ENCODE results near the gene ADAMTS3. TPM values are rescaled to one million over a fixed set of nuclear protein-coding genes. Genes with fewer than 3 reads are reported as not detected.

The ADAMTS3 gene
- total and polyA plus RNA-seq, 9 of the 15 experiments (the other 6 are each of a cell fraction or from before 2014, with no cell fraction given): 4.0 to 18.0 (median 12.1) TPM

- TF ChIP-seq NONO (IDR thresholded peaks at IDR 0.05; ENCODE audit: low read depth in 2 of 2, low read length in 1 of 2) (0 out of 4 replicates have a peak, but pooled peaks of 1 of the 2 experiments have one; percentile 16), ZNF592 (IDR thresholded peaks at IDR 0.05) (0 out of 2 replicates have a peak, but pooled peaks have one; percentile 28), HMBOX1 (IDR thresholded peaks at IDR 0.05) (peak; percentile 47; the same call in 1 of the 2 replicates), SIN3A (IDR thresholded peaks at IDR 0.05; ENCODE audit: borderline replicate concordance in 2 of 2, control insufficient read depth in 1 of 2, low read depth in 2 of 2, low read length in 2 of 2) (peak in 1 of 2 experiments; percentile 86; a peak in 3 of 4 replicates), TCF3 (CRISPR knock-in tag; IDR thresholded peaks at IDR 0.05) (peak; percentile 49), CXXC5 (CRISPR knock-in tag; IDR thresholded peaks at IDR 0.05) (peak; percentile 57), GTF2A2 (tag; IDR thresholded peaks at IDR 0.05) (no peak), ZZZ3 (IDR thresholded peaks at IDR 0.05) (no peak), SNRNP70 (optimal IDR thresholded peaks at IDR 0.05; ENCODE audit: low read depth, low read length) (no peak), CC2D1A (IDR thresholded peaks at IDR 0.05) (peak; percentile 53; the same call in 1 of the 2 replicates), NRF1 (conservative IDR thresholded peaks at IDR 0.05 in 1 of 2, IDR thresholded peaks at IDR 0.05 in 1 of 2) (peak; percentile 46 to 56; a peak in 2 of 4 replicates), SMARCA4 (IDR thresholded peaks at IDR 0.05) (peak; percentile 31), ESRRA (IDR thresholded peaks at IDR 0.05; ENCODE audit: borderline replicate concordance, low read depth) (peak; percentile 93), HDAC6 (IDR thresholded peaks at IDR 0.05; ENCODE audit: low read depth, low read length) (no peak), RB1 (IDR thresholded peaks at IDR 0.05; ENCODE audit: low read depth) (peak; percentile 22; the same call in 1 of the 2 replicates), ZNF766 (CRISPR knock-in tag; conservative IDR thresholded peaks at IDR 0.05) (no peak), SP1 (CRISPR knock-in tag; IDR thresholded peaks at IDR 0.05) (peak; percentile 66), GMEB1 (CRISPR knock-in tag; IDR thresholded peaks at IDR 0.05) (no peak), ZNF165 (CRISPR knock-in tag; IDR thresholded peaks at IDR 0.05; ENCODE audit: borderline replicate concordance) (no peak), ETV1 (tag; conservative IDR thresholded peaks at IDR 0.05; ENCODE audit: low read depth) (peak; percentile 75)
Measured at GRCh38 chr4:72567821-72568675, 973 bp downstream of the ADAMTS3 start (continued).

Measured in K562 (cell line).